CMK (cell line): ENCODE measurements around the gene CELF2.
"Not testable (repeated sequence)": the region's sequence is repeated elsewhere in the genome, so short reads cannot be mapped to it uniquely, and the experiment has no call there.

ENCODE experiments used
- DNase-seq: peaks from one replicate; pipeline ENCODE4 v3.0.0-alpha.2; 2010; ENCODE audit warnings: low read depth

The CELF2 gene

DNA sequence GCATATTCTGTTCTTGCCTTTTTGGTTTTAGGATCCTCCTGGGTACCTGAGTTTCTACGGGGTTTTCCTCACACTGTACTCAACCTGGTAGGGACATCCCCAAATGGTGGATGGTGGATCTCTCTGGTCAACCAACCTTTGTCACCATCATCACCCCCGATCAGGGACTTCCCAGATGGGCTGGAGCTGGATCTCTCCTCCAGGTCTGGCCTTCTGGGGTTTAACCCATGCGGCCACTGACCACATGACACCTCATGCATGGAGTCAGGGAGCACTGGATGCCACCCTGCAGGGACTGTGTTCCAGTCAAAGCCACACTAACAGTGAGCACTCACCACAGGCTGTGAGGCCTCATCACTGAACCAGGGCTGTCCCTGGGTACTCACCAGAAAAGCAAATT lies 80.0 kb downstream of the CELF2 start:
- no peak for DNase-seq

DNA sequence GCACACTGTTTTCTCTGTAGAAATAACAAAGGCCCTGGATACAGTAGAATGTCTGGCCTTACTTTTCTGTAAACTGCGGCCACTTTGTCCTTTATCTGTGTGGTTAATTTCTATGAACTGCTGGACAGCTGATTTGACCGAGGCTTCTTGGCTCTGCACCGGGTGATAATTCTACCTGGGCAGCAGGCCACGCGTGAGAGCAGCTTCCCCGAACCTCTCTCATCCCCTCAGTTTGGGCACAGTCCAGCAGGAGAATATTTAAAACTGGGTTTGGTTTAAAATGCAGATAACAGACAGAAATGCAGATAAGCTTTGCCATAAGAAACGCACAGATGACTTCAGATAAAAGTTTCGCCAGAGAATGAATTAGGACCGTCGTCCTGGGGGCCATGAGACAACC lies 81.0 kb downstream of the CELF2 start:
- no peak for DNase-seq

DNA sequence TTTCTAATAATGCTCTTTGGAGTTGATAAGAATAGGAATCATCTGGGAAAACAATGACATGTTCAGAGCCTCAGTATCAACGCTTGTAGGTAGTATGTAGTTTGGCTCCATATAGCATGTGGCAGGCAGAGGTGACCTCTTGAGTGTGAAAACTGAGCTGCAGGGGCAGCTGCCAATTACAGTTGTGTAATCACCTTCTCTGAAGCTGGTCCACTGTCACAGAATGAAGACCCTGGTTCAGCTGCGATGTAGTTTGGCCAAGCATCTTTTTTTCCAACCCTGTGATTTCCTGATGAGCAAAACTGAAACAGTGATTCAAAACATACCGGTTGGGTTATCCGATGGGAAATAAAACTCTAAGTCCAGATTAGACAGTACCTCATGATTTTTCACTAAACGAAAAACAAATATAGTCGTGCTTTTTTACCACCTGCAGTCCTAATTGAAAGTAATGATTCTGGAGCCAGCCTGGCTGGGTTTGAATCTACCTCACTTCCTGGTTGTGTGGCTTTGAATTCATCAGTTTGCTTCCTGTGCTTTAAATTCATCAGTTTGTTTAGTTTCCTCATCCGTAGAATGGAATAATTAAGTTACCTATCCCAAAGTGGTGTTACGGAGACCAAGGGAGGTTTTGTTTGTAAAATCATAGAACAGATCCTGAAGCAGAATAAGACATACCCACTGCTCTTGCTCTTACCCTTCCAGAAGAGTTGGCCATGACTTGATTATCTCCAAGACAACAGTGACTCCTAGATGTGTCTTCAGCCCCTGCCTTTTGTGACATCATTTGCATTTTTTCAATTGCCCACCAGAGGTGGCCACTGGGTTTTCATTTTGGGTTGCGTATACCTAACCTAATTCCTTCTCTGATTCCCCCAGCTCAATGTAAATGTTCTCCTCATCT lies 87.4 kb downstream of the CELF2 start:
- DNase-seq: no peak

DNA sequence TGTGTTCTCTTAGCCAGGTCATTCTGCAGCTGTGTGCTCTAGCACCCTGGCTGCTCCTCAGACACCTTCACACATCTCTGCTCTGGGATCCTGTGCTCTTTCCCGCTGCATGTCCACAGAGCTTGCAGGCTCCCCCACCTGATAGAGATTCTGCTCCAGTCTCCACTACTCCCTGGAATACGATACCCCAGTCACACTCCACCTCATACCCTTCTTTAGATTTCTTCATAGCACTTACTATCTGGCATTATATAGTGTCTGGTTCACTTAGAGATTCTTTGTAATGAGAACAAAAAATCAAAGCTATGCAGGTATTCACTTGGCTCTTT lies 88.0 kb downstream of the CELF2 start:
- no peak for DNase-seq

DNA sequence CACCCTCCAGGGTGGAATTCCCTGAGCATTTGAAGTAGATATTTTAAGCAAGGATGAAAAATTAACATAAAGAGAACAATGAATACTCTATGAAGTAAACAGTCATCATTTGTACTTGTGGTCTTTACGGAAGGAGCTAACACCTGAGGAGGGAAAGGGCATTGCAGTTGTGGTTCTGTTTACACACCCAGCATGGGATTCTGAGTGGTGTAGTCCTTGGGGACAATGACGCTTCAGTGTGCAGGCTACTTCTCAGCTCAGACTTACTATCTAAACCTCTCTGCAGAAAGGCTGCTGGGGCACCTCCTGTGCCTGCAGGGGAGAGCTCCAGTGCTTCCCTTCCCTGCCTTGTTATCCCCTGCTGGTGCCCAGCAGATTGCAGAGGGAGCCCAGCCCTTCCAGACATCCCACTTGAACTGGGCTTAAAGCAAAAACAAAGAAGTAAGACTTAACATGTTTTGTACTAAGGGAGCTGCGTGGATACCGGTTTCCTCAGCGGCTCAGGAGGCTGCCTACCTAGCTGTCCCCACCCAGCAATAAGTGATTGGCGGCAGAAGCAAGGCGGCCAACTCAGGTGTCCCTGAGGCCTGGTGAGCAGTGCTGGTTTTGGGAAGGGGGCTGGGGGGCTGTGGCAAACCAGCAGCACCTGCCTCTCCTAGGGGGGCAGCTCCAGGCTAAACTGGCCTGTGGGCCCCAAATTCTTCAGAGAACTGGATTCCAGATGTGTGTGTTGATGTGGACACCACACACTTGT lies 89.1 kb downstream of the CELF2 start:
- no peak for DNase-seq

DNA sequence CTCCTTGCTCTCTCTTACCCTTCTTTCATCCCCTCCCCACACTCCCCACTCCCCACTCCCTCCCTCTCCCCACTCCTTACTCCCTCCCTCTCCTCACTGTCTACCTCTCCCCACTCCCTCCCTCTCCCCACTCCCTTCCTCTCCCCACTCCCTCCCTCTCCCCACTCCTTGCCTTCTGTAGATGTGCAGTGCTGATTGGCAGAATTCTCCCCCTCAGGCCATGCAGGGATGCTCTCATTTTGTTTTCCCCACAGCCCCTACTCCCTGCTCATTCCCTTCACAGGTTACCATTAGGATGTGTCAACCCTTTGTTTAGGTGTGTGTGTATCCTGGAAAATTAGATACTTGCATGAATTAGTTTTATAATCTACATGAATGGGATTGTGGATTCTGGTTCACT lies 90.3 kb downstream of the CELF2 start:
- DNase-seq: no peak

DNA sequence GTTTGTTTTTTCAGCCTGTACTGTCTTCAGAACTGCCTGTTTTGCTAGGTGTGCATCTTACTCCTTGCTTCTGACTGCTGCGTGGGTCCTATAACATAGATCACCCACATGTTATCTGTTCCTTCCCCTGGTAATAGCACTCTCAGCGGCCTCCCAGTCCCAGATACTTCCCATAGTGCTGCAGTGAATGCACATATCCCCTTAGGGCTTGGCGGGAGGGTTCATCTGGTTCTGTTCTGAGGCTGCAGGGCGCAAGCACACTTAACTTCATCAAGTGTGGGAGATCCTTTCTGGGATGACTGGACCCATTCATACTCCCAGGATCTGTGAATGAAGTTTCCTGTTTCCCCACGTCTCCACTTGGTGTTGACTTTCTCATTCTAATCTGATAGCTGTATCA lies 90.7 kb downstream of the CELF2 start:
- DNase-seq: no peak

DNA sequence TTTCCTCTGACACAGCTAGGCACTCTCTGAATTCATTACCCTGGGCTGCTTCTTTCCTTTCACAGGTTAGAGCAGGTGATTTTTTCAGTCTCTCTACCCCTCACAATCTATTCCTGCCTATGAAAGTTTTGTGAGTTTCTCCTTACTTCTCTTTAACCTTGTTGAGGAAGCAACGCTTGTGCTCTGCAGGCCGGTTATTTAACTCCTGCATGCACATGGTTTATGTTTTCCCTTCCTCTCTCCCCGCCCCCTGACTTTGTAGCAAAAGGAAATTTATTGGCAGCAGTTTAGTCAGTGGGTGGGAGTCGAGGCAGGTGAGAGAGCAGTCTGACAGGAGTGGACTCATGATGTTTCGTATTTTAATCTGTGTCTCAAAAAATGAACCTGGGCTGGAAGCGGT lies 91.9 kb downstream of the CELF2 start:
- no peak for DNase-seq

DNA sequence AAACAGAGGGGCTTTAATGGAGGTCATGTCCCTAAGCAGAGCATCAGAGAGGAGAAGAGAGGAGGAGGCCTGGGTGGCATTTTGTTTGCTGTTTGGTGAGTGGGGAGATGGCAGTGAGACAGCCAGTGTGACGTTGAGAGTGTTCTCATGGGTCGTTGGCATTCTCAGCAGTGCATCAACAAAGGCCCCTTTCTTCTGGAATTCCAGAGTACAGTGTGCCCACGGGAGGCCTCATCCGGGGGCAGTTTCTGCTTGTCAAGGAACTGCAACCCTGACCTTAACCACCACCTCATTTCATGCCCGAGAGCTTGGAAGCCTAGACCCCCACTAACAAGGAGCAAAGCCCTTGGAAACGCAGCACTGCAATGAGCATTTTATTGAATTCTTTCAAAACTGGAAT lies 92.9 kb downstream of the CELF2 start:
- no peak for DNase-seq

DNA sequence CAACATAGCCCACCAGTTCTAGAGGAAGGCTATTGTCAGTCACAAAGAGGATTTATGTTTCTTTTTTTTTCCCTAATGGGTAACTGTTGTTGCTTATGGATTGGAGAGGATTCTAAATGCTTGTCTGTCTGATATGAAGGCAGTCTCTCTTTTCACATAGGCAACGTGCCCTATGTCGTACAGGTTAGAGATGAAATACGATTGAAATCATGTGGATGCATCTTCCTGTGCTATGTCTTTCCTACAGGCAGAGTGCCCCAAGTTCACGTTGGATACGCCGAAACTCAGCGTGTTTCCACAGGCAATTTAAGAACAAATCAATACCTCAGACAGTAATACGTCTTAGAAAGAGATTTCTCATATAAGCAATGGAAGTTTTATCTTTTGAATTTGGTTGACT lies 93.8 kb downstream of the CELF2 start:
- DNase-seq: no peak

DNA sequence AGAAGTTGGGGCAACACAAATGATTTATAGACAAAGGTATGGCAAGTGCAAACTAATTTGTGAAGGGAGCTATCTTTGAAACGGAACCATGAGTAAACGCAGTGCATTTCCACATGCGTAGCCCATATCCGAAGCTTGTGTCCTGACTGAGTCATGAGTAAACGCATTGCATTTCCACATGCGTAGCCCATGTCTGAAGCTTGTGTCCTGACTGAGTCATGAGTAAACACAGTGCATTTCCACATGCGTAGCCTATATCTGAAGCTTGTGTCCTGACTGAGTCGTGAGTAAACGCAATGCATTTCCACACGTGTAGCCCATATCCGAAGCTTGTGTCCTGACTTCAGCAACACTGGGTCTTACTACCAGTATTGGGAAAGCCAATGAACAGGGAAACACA lies 95.0 kb downstream of the CELF2 start:
- no peak for DNase-seq

DNA sequence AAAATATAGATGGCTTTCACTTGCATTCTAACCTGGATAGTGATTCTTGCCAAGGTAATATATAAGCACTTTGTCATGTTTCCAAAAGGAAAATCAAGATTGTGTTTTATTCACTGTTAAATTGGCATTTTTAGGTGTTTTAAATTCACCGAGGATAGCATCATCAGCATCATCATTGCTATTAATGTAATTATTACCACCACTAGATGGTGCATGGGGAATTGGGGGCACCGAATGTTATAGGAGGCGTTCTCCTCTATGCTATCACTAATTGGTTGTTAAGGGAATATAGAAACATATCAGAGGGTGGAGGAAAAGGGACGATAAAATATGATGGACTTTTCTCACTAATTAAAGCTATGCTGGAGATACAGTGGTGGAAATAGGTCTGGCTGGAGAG lies 95.5 kb downstream of the CELF2 start:
- no peak for DNase-seq

DNA sequence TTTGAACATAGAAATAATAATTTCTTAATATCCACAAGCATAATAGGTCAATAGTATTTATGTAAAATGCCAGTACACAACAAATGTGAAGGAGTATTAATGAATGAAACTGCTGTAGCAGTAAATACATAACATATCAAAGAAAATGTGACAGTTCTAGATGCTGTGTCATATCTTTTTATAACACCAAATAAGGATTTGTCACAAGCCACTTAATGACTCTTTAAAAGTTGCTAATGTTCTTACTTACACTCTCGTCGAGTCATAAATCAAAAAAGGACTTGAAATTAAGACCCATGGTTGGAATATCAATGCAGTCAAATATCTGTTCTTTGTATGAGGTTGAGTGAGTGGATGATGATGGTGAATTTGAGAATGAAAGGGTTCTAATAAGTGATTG lies 96.6 kb downstream of the CELF2 start:
- no peak for DNase-seq

DNA sequence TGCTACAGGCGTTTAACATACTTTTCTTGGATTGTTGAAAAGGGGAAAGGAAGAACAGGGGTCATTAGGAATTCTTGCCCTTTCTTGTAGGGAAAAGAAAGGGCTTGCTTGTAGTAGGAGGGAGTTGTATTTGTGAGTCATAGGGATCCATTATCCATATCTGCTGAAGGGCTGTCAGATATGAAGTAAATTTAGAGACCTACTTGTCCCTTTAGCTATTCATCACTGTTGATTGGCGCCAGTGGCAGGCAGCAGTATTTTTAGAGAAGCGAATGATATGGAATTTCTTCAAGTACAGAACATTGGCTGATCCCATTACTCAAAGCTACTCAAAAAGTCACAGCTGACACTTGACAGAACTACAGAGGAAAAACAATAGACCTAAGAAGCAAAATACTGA lies 97.7 kb downstream of the CELF2 start:
- no peak for DNase-seq

DNA sequence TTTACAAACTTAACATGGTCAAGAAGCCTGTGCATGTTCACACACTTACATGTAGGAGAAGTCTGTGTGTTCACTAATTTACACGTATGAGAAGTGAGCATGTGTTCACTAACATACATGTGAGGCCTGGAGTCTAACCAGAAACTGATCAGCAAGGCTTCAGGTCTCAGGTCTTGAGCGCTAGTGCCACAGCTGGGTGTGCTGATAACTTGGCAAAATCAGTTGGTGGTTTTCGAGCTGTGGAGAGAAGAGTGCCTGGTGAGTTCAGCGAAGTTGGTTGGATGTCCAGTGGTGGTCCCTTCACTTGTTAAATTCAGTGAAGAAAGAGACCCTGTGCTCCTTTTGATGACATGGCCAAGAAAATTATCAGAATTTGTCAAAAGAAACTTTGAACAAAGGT lies 98.7 kb downstream of the CELF2 start:
- no peak for DNase-seq

DNA sequence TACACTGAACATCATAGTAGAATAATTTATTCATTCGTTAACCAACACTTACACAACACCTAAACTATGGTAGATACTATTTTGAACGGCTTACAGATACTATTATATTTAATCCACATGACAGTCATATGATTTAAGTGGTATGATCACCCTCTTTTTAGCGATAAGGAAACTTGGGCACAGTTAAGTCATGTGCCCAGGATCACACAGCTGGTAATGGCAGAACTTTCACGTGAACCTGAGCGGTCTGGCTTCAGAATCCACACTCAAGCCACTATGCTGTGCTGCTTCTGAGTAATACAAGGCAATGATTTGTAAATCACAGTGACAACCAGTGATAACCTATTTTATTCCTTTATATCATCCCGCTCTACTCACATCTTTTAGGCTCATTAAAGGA lies 99.1 kb downstream of the CELF2 start:
- no peak for DNase-seq

DNA sequence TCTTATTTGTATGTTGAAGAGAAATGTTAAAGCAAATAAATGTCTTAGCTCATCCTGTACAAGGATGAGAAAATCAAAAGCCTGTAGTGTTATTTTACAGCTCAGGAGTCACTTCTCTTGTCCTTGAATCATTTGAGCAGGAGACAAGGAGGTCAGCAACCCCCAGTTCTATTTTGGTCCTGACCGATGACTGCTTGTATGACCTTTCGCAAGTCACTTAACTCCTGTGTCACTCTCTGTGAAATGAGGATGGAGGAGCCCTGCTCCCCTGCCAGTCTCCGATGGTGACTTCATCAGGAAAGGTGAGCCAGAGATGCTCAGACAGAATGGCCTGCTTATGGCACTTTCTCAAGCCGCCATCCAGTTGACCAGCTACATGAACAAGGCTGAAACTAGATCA lies 101.0 kb downstream of the CELF2 start:
- no peak for DNase-seq

DNA sequence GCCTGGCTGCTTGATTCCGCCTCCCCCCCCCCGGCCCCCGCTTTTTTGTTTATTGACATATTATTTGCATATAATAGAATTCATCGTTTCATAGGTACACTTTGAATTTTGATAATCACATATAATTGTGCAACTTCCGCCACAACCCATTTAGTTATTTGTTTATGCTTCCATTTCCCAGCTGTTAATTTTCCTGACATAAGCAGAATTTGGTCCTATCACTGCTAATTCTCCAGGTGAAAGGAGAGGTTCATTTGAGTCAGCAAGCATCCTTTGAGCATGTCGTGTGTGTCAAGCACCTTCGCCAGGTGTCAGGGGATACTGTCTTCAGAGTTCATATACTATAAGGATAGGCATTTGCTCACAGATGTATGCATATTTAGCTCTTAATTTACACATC lies 102.2 kb downstream of the CELF2 start:
- no peak for DNase-seq

DNA sequence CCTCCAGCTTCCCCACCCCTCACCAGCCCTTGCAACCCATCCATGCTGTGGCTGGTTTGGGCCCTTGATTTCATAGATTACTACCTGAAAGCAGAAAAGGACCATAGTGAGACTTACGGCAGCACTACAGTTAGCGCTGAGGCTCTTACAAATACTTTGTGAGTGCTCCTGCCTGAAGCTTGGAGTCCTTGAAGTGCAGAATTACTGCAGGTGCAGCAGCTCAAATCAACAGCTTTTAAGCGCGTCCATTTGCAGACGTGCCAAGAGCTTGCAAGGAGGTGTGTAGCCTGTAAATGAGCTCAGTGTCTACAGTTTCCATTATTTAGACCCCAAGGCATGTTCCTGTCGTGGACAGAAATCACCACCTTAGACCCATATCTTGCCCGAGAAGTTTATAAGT lies 103.0 kb downstream of the CELF2 start:
- no peak for DNase-seq

DNA sequence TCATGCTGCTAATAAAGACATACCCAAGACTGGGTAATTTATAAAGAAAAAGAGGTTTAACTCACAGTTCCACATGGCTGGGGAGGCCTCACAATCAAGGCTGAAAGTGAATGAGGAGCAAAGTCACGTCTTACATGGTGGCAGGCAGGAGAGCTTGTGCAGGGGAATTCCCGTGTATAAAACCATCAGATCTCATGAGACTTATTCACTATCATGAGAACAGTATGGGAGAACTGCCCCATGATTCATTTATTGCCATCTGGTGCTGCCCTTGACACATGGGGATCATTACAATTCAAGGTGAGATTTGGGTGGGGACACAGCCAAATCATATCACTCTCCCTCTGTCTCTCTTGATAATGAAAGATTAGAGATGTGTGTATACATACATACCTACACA lies 106.2 kb downstream of the CELF2 start:
- not testable (repeated sequence) for DNase-seq

DNA sequence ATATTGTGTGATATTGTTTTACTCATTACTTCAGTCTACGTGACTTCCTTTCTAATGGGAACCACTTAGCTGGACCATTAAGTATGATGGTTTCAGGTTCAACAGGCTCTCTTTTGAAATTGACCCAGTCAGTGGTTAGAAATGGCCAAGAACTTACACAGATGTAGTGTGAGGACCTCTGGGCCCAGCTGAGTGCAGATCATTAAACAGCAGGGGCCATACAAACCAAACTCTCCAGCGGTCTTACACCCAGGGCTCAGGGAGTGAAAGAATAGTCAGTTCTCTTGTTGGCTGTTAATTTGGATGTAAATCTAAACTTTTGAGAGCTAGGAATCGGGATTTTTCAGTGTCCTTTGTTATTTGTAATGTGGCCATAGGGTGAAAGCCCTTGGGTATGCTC lies 107.3 kb downstream of the CELF2 start:
- DNase-seq: no peak

DNA sequence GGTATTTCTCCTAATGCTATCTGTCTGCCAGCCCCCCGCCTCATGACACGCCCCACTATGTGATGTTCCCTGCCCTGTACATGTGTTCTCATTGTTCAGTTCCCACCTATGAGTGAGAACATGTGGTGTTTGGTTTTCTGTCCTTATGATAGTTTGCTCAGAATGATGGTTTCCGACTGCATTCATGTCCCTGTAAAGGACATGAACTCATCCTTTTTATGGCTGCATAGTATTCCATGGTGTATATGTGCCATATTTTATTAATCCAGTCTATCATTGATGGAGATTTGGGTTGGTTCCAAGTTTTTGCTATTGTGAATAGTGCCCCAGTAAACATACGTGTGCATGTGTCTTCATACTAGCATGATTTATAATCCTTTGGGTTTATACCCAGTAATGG lies 109.3 kb downstream of the CELF2 start:
- not testable (repeated sequence) for DNase-seq

DNA sequence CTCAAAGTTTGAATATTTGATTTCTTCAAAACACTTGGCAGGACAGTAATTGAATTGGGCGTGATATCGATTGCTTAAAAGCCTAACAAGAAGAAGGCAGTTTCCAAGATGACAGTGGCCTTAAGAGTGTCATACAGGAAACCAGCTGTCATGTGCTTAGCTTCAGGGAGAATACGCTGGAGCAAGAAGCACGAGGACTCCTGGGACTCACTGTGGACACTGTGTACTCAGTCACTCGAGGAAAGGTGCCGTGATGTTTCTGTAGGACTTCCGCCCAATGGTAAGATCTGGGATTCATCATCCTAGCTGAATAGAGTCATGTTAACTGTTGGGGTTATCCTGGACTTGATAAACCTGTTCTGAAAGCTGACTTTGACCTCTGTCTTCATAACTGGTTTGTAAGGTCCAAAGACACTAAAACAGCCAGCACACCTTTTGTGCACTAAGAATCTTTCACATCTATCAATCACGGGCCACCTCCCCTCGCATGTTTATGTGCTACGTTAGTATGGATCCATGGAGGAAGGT lies 113.5 kb downstream of the CELF2 start:
- no peak for DNase-seq

DNA sequence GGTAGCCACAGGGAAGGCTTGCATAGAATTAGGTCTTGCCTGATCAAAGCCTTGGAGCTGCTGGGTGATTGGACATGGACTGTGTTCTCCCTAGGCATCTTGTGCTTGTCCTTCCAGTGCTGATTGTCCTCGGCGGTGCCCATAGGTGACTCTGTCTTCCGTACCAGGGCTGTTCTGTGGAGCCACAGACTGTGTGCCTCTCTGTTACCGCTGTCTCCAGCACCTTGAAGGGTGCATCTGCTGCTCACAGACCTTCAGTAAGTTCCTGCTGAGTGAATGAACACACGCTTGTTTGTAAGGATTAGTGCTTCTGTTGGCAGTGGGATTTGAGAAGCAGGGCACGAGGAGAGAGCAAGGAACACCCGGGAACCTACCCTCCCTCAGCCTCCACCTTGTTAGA lies 116.7 kb downstream of the CELF2 start:
- no peak for DNase-seq
